ENCODE measurements around the gene DCLK1. TPM values are rescaled to one million over a fixed set of nuclear protein-coding genes. Genes with fewer than 3 reads are reported as not detected.

DCLK1 gene
- total RNA-seq, 4 donors from 2014 or later, result 4.4 to 102 (median 13.3) TPM

- TF ChIP-seq POLR2A (IDR thresholded peaks at IDR 0.05) (no peak), CTCF (IDR thresholded peaks at IDR 0.05) (no peak)
- intact Hi-C loops (cut with DNase I; ENCODE audit: low total_unique reads), result no loop called here
- no peak for DNase-seq
- Histone ChIP-seq H3K9me3 (no peaks in the 10 kb centered on the region), H3K4me3 (no peak overlapping the region), H3K27me3 (no peaks in the 10 kb centered on the region), H3K36me3 (no peaks in the 10 kb centered on the region), H3K27ac (peak overlapping the region in 1 of 2 donors; percentile 42), H3K4me1 (no peaks in the 10 kb centered on the region)
These were observed 281.9 kb downstream of the DCLK1 start for GRCh38 chr13:35849256-35849644.

- intact Hi-C loops (cut with DNase I; ENCODE audit: low total_unique reads), result no loop called here
- Histone ChIP-seq H3K27me3 (no peaks in the 10 kb centered on the region), H3K4me1 (no peaks in the 10 kb centered on the region), H3K36me3 (no peaks in the 10 kb centered on the region), H3K27ac (peak overlapping the region in 1 of 2 donors; percentile 42), H3K9me3 (no peaks in the 10 kb centered on the region), H3K4me3 (no peak overlapping the region)
- TF ChIP-seq CTCF (IDR thresholded peaks at IDR 0.05), result no peak
- no peak for TF ChIP-seq POLR2A (IDR thresholded peaks at IDR 0.05)
- no peak for DNase-seq
These were observed 282.6 kb downstream of the DCLK1 start for GRCh38 chr13:35848336-35849255.

GRCh38 chr13:35843272-35843671 is 287.9 kb downstream of the DCLK1 start:
- Histone ChIP-seq H3K4me1 (no peaks in the 10 kb centered on the region), H3K27ac (no peak overlapping the region), H3K27me3 (no peaks in the 10 kb centered on the region), H3K4me3 (no peak overlapping the region), H3K9me3 (no peaks in the 10 kb centered on the region), H3K36me3 (no peaks in the 10 kb centered on the region)
- TF ChIP-seq CTCF (IDR thresholded peaks at IDR 0.05), result no peak
- TF ChIP-seq POLR2A (IDR thresholded peaks at IDR 0.05), result no peak
- intact Hi-C loops (cut with DNase I; ENCODE audit: low total_unique reads), result no loop called here
- DNase-seq, result no peak

- H3K27me3 ChIP-seq, result no peaks in the 10 kb centered on the region
- no peaks in the 10 kb centered on the region for H3K36me3 ChIP-seq
- TF ChIP-seq CTCF (IDR thresholded peaks at IDR 0.05), result no peak
- no peak for TF ChIP-seq POLR2A (IDR thresholded peaks at IDR 0.05)
- no peaks in the 10 kb centered on the region for H3K9me3 ChIP-seq
- DNase-seq, result peak in 1 of 2 donors; percentile 43
- intact Hi-C loops (cut with DNase I; ENCODE audit: low total_unique reads), result no loop called here
- peak overlapping the region; percentile 23 to 28 for H3K27ac ChIP-seq
- H3K4me3 ChIP-seq, result no peak overlapping the region
- no peaks in the 10 kb centered on the region for H3K4me1 ChIP-seq
These were observed 290.1 kb downstream of the DCLK1 start for GRCh38 chr13:35841060-35841521.

- no peak for TF ChIP-seq CTCF (IDR thresholded peaks at IDR 0.05)
- TF ChIP-seq POLR2A (IDR thresholded peaks at IDR 0.05), result no peak
- no peaks in the 10 kb centered on the region for H3K4me1 ChIP-seq
- H3K4me3 ChIP-seq, result no peak overlapping the region
- no peaks in the 10 kb centered on the region for H3K36me3 ChIP-seq
- DNase-seq, result no peak
- peak overlapping the region; percentile 23 to 40 for H3K27ac ChIP-seq
- intact Hi-C loops (cut with DNase I; ENCODE audit: low total_unique reads), result no loop called here
- no peaks in the 10 kb centered on the region for H3K9me3 ChIP-seq
- no peaks in the 10 kb centered on the region for H3K27me3 ChIP-seq
These were observed 291.4 kb downstream of the DCLK1 start for GRCh38 chr13:35839806-35840205.

All from uterus (tissue), 4 donors.